ENCODE measurements around the gene C19orf47.

DNA sequence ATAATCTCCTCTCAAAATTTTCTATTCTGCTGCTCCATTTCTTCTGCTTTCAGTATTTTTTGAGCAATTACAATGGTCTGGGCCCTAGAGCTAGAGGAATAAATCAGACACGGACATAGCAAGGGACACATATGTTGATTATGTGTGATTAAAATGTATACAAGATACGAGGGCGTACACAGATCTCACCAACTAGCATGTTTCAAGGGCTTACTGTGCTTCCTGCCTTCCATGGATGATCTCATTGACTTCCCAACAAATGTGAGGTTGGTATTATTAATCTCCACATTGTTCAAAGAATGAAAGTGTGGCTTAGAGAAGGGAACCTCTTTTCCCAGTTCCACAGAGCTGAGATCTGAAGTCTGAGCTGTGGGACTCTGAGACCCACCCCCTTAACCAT lies 9.4 kb upstream of the C19orf47 start:
- TF ChIP-seq, protein P1, sequence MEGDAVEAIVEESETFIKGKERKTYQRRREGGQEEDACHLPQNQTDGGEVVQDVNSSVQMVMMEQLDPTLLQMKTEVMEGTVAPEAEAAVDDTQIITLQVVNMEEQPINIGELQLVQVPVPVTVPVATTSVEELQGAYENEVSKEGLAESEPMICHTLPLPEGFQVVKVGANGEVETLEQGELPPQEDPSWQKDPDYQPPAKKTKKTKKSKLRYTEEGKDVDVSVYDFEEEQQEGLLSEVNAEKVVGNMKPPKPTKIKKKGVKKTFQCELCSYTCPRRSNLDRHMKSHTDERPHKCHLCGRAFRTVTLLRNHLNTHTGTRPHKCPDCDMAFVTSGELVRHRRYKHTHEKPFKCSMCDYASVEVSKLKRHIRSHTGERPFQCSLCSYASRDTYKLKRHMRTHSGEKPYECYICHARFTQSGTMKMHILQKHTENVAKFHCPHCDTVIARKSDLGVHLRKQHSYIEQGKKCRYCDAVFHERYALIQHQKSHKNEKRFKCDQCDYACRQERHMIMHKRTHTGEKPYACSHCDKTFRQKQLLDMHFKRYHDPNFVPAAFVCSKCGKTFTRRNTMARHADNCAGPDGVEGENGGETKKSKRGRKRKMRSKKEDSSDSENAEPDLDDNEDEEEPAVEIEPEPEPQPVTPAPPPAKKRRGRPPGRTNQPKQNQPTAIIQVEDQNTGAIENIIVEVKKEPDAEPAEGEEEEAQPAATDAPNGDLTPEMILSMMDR (conservative IDR thresholded peaks at IDR 0.05 in 1 of 2, IDR thresholded peaks at IDR 0.05 in 1 of 2; ENCODE audit: extremely low read depth in 1 of 2, insufficient read depth in 1 of 2, low read depth in 1 of 2, low read length in 2 of 2): no peak
- no peak for TF ChIP-seq EZH2 (IDR thresholded peaks at IDR 0.05; ENCODE audit: borderline replicate concordance, low read length)

Measured in mammary epithelial cell (primary cell).